ENCODE data around the gene DYNC1I1.

Gene DYNC1I1

DNA sequence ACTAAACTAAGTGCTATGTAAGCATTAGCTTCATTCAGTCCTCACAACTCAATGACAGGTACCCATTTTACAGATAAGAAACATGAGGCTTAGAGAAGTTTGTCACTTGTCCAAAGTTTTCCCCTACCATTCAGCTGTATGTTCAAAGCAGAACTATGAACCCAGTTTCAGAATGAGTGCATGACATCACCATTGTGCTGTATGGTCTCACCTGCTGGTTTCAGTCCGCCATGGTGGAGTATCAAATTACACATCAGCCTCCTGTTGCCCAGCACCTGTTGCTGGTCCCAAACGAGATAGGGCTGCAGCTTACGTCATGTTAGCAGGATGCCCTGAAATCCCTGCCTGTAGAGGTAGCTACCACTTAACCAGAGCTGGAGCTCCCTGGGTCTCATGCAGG, 95.0 kb downstream of the DYNC1I1 start:
- no peak for TF ChIP-seq POLR2AphosphoS5 (IDR thresholded peaks at IDR 0.05; ENCODE audit: low read depth, low read length)
- TF ChIP-seq, protein P1, sequence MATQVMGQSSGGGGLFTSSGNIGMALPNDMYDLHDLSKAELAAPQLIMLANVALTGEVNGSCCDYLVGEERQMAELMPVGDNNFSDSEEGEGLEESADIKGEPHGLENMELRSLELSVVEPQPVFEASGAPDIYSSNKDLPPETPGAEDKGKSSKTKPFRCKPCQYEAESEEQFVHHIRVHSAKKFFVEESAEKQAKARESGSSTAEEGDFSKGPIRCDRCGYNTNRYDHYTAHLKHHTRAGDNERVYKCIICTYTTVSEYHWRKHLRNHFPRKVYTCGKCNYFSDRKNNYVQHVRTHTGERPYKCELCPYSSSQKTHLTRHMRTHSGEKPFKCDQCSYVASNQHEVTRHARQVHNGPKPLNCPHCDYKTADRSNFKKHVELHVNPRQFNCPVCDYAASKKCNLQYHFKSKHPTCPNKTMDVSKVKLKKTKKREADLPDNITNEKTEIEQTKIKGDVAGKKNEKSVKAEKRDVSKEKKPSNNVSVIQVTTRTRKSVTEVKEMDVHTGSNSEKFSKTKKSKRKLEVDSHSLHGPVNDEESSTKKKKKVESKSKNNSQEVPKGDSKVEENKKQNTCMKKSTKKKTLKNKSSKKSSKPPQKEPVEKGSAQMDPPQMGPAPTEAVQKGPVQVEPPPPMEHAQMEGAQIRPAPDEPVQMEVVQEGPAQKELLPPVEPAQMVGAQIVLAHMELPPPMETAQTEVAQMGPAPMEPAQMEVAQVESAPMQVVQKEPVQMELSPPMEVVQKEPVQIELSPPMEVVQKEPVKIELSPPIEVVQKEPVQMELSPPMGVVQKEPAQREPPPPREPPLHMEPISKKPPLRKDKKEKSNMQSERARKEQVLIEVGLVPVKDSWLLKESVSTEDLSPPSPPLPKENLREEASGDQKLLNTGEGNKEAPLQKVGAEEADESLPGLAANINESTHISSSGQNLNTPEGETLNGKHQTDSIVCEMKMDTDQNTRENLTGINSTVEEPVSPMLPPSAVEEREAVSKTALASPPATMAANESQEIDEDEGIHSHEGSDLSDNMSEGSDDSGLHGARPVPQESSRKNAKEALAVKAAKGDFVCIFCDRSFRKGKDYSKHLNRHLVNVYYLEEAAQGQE (IDR thresholded peaks at IDR 0.05; ENCODE audit: insufficient read depth in 1 of 2, low read depth in 2 of 2, low read length in 2 of 2): no peak
- no peak for TF ChIP-seq FOXP2 (optimal IDR thresholded peaks at IDR 0.05; ENCODE audit: borderline replicate concordance, extremely low read depth, extremely low read length, insufficient read depth)

DNA sequence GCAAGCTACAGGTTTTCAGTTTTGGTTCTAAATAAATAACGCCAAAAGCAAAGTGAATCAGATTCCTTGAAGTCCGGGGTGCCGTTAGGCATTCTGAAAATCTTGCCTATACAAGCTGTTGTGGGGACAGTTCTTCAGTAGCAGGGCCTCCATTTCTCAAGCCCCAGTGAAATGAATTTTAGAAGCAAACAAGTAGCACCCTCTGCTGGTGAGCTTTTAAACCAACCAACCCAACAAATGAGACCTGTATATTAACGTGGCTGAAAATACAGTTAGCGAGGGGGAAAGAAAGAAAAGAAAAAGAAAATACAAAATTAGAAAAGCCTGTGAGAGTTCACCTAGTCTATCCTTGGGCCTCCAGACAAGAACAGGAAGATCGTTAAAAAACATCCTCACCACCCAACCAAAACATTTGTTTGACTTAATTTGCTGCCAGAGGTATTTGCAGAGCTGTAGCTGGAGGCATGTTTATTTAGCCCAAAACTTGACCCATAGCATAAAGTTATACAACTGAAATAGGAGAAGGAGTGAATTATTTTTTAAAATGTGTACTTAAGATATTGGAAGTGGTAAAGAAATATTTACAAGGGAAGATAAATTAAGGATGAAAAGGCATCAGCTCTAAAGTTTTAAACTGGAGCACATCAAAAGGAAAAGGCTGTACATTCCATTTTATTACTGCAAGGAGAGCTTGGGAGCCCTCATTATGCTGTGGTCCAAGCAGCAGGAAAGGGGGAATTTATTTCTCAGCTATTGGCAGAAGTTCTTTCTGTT, 98.9 kb downstream of the DYNC1I1 start:
- no peak for TF ChIP-seq POLR2AphosphoS5 (IDR thresholded peaks at IDR 0.05; ENCODE audit: low read depth, low read length)
- TF ChIP-seq, protein P1 (IDR thresholded peaks at IDR 0.05; ENCODE audit: insufficient read depth in 1 of 2, low read depth in 2 of 2, low read length in 2 of 2): no peak
- TF ChIP-seq TAF1 (IDR thresholded peaks at IDR 0.05; ENCODE audit: borderline replicate concordance, insufficient read depth, low read length): no peak
- TF ChIP-seq SIN3A (IDR thresholded peaks at IDR 0.05; ENCODE audit: borderline replicate concordance, insufficient read depth, low read length): no peak
- no peak for TF ChIP-seq FOXP2 (optimal IDR thresholded peaks at IDR 0.05; ENCODE audit: borderline replicate concordance, extremely low read depth, extremely low read length, insufficient read depth)

DNA sequence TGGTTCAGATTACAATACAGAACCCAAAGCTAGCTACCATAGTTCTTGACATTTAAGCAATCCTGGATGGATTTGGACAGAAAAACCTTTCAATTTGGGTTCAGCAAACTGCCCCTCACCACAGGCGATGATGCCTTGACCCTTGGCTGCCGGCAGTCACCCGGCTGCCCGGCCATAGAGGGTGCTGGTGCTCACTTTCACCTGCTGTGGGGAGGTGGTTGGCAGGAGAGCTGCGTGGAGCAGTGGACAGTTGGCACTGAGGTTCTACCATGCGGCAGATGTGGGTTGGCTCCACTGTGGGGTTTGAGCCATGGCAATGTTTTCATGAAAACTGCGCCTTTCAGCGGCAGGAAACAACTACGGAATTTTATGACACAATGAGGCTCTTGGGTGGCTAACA, 99.5 kb downstream of the DYNC1I1 start:
- TF ChIP-seq TAF1 (IDR thresholded peaks at IDR 0.05; ENCODE audit: borderline replicate concordance, insufficient read depth, low read length) (no peak), SIN3A (IDR thresholded peaks at IDR 0.05; ENCODE audit: borderline replicate concordance, insufficient read depth, low read length) (no peak), FOXP2 (optimal IDR thresholded peaks at IDR 0.05; ENCODE audit: borderline replicate concordance, extremely low read depth, extremely low read length, insufficient read depth) (no peak), POLR2AphosphoS5 (IDR thresholded peaks at IDR 0.05; ENCODE audit: low read depth, low read length) (no peak)
- TF ChIP-seq, protein P1 (IDR thresholded peaks at IDR 0.05; ENCODE audit: insufficient read depth in 1 of 2, low read depth in 2 of 2, low read length in 2 of 2): no peak

DNA sequence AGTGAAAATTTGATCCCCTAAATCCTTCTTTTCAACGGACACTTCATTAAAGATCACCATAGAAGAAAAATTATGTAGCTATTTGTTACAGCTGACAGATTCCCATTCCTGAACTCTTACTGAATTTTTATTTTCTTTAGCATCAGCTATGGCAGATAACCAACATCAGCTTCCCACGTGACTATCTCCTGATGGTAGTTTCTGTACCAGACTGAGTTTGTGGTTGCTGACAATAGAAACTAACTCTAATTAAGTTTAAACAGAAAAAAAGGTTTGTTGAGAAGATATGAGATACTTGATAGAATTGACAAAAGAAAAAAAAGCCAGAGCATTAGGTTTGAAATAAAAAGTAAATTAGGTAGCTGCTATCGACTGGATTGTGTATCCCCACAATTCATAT, 101.8 kb downstream of the DYNC1I1 start:
- TF ChIP-seq TAF1 (IDR thresholded peaks at IDR 0.05; ENCODE audit: borderline replicate concordance, insufficient read depth, low read length) (no peak), FOXP2 (optimal IDR thresholded peaks at IDR 0.05; ENCODE audit: borderline replicate concordance, extremely low read depth, extremely low read length, insufficient read depth) (no peak), SIN3A (IDR thresholded peaks at IDR 0.05; ENCODE audit: borderline replicate concordance, insufficient read depth, low read length) (no peak)
- TF ChIP-seq, protein P1 (IDR thresholded peaks at IDR 0.05; ENCODE audit: insufficient read depth in 1 of 2, low read depth in 2 of 2, low read length in 2 of 2): no peak
